Fibroblast of villous mesenchyme (primary cell): ENCODE results near the gene MARCKS. TPM values are rescaled to one million over a fixed set of nuclear protein-coding genes. Genes with fewer than 3 reads are reported as not detected.

Experiments used
- DNase-seq: peaks from one replicate; pipeline ENCODE4 v3.0.0-alpha.2; 2010; ENCODE audit warnings: low read depth
- H3K4me3 ChIP-seq: 2 replicates; pipeline ENCODE4 v1.5.1; 2011; ENCODE audit warnings: low read depth, mild to moderate bottlenecking, low read length
- CTCF ChIP-seq: IDR thresholded peaks from 2 replicates; pipeline ENCODE4 v1.5.1; 2012; ENCODE audit warnings: low read depth, mild to moderate bottlenecking, low read length; ENCODE audit not compliant: insufficient read depth
- total RNA-seq: library from RNA; depleted of rRNA; stranded (reverse); fragments of >200 nt; gene quantifications from 2 replicates; pipeline ENCODE4 v1.2.3, GENCODE V29; 2012

Gene MARCKS
- total RNA-seq, 1 donor = 263 TPM

DNA sequence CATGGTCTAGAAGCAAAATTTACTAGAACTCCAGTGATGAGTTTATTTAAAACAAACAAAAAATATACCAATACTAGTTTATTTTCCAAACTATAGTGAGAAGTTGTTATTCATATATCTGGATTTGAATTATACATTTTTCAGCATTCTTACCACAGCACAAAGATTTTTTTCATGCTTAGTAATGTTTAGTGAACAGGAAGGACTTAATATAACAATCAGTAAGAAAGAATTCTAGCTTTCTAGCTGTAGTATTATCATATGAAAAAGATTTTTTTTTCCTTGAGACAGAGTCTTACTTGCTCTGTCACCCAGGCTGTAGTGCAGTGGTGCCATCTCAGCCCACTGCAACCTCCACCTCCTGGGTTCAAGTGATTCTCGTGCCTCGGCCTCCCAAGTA, 13.8 kb downstream of the MARCKS start:
- no peak for DNase-seq
- no peak overlapping the region for H3K4me3 ChIP-seq
- no peak for TF ChIP-seq CTCF

GRCh38 chr6:113871975-113872374, 14.8 kb downstream of the MARCKS start:
- H3K4me3 ChIP-seq = no peak overlapping the region
- no peak for DNase-seq

GRCh38 chr6:113873043-113873667, 16.0 kb downstream of the MARCKS start:
- no peak for TF ChIP-seq CTCF
- H3K4me3 ChIP-seq = no peak overlapping the region
- DNase-seq = no peak

More at GRCh38 chr6:113871975-113872374, 14.8 kb downstream of the MARCKS start:
- no peak for TF ChIP-seq CTCF

DNA sequence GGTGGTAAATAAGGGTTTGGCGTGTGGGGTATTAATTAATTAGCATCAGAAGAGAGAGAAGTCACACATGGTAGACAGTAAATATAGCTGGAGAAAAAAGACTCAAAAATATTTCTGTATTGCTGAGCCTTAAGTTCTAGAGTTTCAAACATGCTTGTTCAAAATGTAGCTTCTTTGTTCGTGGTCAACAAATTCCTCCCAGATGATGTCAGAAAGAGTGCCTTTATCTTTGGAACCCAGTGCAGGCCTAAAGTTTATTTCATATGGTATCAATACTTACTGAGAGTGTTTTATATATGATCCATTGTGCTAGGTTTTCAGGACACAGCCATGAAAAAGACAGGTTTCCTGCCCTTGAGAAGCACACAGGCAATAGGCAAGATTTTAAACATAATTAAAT, 18.3 kb downstream of the MARCKS start:
- H3K4me3 ChIP-seq = no peak overlapping the region
- no peak for TF ChIP-seq CTCF
- peak; percentile 33 for DNase-seq

- DNase-seq = no peak
- peak; percentile 17 for TF ChIP-seq CTCF
Measured at GRCh38 chr6:113876695-113877094, 19.6 kb downstream of the MARCKS start.

DNA sequence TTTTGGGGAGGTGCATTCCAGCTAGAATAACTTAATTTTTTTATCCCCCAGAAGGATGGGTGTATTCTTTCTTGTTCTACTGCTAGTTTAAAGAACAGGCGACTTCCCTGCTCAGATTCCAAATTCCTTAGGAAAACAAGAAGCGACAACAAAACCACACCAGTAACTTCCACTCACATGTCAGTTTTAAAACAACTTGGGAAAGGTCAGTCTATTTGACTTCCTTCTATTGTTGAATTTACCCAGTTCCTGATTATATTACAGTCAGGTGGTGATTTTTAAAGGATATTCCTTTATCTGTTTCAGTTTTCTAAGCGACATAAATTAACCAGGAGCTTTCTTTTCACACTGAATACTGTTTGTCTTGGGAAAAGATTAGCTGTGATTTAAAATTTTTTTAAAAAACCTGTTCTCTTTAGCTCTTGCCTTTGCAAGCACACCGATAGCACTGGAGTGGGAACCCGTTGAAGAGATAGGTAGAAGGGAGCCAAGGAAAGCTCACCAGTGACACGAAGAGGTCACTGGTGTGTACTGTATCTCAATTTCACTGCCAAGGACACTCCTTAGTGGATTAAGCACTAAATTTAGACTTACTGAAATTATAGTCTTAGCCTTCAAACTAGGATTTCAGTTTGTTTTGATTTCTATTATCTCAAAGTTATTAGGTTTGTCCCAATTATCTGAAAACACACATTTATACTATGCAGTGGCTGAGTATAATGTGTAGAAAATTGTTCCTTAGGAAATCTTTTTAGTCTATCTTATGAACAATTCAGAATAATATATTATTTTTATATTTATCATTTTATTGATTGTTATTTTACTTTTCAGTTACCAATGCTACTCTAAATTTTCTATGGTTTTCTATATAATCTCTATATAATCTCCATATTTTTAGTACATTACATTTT, 22.3 kb downstream of the MARCKS start:
- peak; percentile 84 for TF ChIP-seq CTCF
- no peak overlapping the region for H3K4me3 ChIP-seq
- peak; percentile 81 for DNase-seq

More at GRCh38 chr6:113876695-113877094, 19.6 kb downstream of the MARCKS start:
- no peak overlapping the region for H3K4me3 ChIP-seq
